SK-N-MC (cell line): ENCODE measurements around the gene TMIGD2.

ENCODE experiments used
- EZH2 ChIP-seq: fragments of 200-600 bp; sonication (generic); IDR thresholded peaks from one replicate; pipeline ENCODE4 v1.6.1; 2017; ENCODE audit warnings: antibody characterized with exemption
- FOXP2 ChIP-seq: optimal IDR thresholded peaks from 2 replicates; pipeline ENCODE3; 2011; ENCODE audit warnings: mild to moderate bottlenecking, moderate library complexity; ENCODE audit not compliant: insufficient read depth; ENCODE audit errors: extremely low read length, control extremely low read depth
- POLR2AphosphoS5 ChIP-seq: IDR thresholded peaks from 2 replicates; pipeline ENCODE4 v1.6.1; 2012; ENCODE audit warnings: mild to moderate bottlenecking, low read depth, low read length, borderline replicate concordance

DNA sequence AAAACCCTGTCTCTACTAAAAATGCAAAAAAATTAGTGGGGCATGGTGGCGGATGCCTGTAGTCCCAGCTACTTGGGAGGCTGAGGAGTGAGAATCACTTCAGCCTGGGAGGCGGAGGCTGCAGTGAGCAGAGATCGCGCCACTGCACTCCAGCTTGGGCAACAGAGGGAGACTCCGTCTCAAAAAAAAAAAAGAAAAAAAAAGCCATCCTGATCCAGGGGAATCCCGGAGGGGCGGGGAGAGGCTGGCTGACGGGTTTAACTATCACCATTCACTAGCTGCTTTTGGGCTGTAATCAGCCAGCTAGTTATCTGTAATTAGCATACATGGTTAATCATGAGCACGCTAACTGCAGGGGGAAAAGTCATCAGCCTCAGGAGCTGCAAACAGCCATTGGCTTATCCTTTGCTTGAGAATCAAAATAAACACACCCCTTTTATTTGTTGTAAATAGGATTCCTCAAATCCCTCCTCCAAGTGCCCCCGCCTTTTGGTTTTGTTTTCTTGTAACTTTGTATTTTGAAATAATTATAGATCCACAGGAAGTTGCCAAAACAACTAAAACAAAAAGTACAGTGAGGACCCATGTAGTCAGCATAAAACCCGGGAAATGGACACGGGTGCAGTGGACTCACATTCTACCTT, 11.8 kb upstream of the TMIGD2 start:
- TF ChIP-seq POLR2AphosphoS5 (no peak), EZH2 (no peak), FOXP2 (no peak)
